NCI-H2107 treated with DMSO at 0.1 percent for 48 hours (cell line): ENCODE results near the gene AP2B1.
"Not testable (repeated sequence)": the region's sequence is repeated elsewhere in the genome, so short reads cannot be mapped to it uniquely, and the experiment has no call there.

Experiments
- DNase-seq: peaks from one replicate; lab custom pipeline; 2025; ENCODE audit not compliant: unreplicated experiment; lab: John Stamatoyannopoulos, UW

Gene AP2B1

DNA sequence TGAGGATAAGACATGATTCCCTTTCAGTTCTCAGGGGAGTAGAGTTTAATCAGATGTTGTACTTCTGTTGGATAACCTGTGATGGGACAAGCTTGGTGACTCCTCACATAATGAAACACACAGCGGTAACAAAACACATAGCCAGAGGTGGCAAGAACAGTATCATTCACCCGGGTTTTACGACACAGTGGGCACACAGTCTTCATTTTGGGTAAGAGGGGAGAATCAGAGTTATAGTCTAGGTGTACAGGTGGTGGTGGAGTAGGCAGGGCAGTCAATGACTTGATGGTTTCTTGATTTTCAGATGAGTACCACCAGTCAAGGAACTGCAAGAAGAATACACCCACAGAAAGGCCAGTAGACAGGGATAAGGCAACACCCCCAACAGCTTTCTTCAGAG, 11.4 kb upstream of the AP2B1 start:
- DNase-seq: no peak

DNA sequence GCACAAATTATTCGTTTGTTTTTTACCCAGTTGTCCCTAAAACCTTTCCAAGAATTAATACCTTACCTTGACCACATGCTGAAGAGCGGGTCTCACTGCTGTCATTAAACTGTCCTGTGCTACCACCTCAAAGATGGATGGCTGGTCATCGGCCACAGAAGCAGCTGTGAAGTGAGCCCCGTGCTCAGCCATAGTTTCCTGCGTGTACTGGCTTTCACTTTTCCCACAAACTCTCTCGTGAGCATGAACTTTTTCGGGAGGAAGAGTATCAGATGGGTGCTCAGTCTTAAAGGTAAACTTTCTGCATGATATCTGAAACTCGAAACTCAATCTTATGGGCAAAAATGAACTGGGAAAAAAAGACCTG, 9.3 kb upstream of the AP2B1 start:
- DNase-seq: no peak

DNA sequence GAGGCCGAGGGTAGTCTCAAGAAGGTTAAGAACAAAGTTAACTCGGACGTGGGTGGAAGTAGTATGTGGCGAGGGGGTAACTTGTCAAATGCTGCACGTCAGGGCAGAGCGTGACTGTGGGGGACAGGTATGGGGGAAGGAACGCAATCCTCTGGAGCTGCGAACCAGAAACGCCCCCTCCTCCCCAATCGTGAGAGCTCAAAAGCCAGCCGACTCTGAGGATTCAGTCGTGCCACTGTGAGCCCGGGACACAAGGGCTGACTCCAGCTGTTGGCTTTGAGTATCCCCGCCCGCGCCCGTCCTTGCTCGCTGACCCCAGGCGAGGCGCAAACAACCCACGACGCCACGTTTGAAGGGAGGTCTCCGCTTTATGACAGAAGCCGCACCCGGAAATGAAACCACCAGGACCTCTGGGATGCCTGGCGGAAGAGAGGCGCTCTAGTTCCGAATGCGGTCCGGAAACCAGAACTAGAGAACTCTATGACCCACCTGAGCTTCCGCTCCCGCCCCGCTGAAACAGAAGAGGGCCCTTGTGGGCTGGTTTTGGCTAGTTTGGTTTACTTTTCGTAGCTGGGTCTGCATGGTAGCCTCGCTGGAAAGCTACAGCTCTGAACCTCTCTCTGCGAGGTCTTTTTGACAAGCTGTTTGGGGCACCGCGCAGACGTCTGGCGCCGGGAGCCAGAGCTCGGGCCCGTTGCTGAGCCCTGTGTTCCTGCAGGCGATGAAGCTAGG, 8.8 kb upstream of the AP2B1 start, which contains the start of gene PEX12:
TSS of gene PEX12 (minus strand) at position 375 of the 732 bp plus-strand sequence. CDS start 550 bp downstream, outside the sequence.
- peak; percentile 87 for DNase-seq

DNA sequence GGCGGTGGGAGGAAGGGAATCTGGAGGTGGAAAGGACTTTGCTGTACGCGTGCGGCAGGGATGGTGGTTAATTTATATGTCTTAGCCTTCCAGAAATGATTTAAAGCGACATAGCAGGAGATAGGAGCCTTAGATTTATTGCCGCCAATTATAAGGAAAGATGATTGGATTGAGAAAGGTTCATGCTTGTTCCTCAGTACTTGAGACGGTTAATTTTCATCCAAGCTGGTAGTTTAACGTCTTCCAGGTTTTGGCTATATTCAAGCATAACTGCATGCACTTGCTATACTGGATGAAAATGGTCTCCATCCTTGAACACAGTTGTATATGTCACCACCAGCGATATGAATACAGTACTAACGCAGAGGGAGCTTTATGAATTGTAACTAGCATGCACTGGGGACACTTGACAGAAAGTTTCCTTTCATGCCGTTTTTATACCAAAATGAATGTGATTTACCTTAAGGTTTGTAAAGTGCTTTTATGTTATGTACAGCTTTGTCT, 8.1 kb upstream of the AP2B1 start:
- DNase-seq: no peak

DNA sequence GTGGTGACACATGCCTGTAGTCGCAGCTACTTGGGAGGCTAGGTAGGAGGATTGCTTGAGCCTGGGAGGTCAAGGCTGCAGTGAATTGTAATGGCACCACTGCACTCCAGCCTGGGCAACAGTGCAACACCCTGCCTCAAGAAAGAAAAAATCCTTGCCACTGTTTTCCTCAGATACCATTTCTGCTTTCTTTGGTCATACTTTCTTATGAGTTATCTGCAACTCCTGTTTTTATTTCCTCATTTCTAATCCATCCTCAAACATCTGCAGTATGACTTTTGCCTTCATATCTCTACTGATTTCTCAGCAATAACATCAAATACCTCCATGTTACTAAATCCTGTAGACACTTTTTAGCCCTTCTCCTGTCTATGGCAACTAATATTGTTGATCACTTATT, 3.1 kb upstream of the AP2B1 start:
- no peak for DNase-seq

DNA sequence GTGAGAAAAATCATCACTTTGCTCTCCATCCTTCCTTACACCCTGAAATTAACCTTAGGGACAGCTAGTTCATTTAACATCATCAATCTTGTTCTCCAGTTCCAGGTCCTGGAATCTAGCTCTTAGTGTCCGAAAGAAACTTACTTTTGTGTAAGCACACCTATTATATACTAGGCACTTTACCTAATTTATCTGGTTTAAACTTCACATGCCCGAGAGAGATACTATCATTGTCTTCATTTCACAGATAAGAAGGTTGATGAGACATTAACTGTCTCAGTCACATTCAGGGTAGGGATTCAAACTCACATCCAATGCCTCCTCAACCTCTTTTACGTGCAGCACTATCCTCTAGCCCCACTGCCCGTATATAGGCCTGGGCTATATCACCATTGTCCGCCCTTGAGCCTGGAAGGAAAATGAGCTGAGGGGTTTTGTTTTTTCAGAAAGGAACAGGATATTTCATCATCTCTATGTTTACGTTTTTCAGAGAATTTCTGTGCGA, 501 bp upstream of the AP2B1 start:
- no peak for DNase-seq

DNA sequence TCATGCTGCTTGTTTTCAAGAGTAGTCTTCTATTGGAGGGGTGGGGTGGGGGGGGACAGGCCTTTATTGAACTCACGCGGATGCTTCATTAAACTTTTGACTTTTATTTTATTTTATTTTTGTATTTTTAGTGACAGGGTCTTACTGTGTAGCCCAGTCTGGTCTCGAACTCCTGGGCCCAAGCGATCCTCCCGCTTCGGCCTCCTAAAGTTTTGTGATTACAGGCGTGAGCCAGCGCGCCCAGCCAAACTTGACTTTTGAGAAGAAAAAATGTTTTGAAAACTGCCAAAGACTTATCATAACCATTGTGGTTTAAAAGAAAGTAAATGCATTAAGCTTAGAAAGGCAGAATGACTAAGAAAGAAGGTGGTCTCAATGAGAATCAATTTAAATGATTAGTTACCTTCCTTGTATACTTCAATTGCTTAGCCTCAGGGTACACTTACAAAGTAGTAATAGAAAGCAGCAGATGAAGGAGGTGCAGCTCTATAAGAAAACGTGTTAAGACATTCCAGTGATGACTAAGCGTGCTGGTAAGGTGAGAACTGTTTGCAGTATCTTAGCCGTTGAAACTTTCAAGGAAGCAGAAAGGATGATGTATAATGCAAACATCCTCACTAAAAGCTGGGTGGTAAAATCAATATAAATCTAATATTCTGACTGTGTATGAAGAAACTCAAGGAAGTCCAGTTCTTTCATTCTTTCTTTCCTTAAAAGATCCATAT, 1.2 kb downstream of the AP2B1 start:
- no peak for DNase-seq

DNA sequence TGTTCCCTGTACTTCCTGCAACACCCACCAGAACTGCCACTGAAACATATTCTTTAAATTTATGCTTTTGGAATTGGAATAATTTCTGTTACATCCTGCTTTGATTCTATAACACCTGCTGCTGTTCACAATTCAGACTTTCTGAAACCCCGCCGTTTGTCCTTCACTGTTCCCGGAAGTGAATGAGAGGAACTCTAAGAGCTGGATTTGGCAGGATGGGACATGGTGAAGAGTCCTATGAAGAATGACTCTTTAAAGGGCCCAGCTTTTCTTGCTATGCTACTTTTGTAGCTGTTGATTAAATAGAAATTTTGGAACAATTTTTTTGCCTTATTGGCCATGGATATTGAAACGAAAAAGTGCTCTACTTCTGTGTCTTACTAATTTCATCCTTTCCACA, 8.9 kb downstream of the AP2B1 start:
- DNase-seq: no peak

DNA sequence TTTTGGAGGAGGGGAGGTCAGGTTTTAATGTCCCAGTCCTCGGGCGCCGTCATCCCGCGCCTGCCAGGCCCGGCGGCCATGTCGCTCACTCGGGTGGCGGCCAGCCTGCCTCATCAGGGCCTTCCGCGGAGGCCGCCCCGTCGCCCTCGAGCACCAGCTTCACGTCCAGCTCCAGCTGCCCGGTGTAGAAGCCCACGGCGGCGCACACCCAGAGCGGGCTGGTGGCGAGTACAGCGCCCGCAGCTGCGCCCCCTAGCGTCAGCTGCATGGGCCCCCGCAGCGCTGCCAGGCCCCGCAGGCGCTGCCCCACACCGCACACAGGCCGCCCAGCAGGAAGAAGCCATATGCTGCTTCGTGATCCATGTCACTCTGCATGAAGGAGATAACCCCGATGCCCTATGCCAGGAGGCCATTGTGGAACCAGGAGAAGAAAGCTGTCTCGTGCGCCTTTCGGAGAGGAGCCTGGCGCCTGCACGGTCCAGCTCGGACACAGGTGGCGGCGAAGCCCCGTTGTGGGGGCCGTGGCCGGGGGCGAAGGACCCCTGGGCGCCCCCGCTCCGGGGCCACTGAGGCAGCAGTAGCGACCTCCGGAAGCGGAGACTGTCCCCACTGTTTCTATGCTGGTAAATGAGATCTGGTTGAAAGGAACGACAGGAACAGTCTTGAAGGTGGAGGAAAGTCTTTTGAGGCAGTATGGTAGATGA, 9.6 kb downstream of the AP2B1 start:
- no peak for DNase-seq

DNA sequence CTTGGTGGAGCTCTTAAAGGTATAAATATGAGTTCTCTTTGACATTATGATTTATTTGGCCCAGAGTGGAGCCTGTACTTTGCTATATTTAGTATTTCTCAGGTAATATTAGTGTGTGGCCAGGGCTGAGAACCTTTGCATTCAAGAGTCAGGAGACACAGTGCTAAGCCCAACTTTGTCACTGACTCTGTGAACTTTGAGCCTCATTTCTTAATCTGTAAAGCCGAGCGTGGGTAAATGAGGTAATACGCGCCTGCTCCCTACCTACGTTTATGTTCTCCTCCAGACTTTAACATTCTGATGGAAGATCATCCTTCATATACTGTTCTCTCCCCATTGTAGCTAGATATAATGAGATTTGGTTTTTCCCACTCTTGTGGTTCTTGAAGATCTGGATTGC, 10.5 kb downstream of the AP2B1 start:
- DNase-seq: no peak

DNA sequence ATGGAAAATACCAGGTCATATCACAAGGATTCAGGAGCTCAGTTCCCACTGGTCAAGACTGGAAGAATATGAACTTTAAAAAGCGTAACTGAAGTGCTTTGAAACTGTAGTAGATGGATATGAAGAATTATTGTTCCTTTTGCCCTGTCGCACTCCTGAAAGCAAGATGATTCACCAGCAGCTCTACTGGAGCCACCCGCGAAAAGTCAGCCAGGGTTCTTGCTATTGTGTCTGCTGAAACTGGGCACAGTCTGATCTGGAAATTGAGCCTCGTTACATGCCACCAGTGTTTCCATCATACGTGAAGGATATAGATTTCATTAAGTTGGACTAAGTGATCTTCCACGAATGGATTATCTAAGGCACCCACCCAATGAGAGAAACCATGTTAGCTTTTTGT, 16.6 kb downstream of the AP2B1 start:
- DNase-seq: no peak

DNA sequence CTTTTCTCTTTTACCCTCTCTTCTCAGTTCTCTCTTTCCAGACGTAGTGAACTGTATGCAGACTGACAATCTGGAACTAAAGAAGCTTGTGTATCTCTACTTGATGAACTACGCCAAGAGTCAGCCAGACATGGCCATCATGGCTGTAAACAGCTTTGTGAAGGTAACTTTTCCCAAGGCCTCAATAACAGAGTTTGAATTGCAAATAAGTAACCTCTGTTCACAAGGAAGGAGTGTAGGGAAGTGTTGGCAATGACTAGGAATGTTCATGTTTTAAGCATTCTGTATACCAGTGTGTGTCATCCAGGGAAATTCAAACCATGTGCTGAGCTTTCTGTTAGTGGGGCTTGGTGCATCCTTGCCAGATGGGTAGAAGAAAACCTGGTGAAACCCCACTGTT, 18.6 kb downstream of the AP2B1 start:
- DNase-seq: no peak

DNA sequence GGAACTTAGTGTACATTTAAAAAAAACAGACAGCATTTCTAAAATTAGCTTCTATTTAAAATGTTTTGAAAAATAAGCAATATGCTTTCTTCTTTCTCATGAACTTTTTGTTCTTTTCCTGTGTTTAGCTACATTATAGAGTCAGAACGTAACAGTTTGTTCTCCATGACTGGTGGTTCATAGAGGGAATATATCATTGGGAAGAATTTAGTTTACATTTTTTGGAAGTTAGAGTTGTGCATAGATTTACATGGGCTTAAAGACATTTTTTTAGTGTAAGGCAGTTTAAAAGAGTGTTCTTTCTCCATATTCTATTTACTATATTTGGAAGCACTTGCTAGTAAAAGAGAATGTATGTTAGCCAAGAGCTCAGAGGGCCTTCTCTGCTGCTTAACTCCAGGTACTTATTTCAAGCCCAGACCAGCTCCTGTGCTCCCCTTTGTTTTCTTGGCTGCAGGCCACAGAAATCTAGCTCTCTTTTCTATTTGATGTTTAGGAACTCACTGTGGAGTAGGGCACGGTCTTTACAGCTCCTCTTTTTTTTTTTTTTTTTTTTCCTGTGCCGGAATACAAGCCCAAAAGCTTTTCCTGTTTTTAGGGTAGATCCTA, 20.2 kb downstream of the AP2B1 start:
- no peak for DNase-seq

DNA sequence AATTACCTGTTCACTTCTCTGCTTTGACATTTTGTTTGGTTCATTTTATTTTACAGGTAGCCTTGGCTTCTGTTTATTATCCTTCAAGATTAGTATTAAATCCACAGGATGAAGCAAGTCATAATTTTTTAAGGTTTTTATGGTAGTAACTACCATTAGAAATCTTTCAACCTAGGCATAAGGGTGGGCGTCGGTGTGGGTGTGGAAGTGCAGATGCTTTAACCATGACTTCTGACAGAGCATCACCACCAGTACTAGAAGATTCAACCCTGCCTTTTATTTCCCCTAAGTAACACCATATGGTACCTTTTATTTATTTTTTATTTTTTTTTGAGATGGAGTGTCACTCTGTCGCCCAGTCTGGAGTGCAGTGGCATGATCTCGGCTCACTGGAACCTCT, 22.7 kb downstream of the AP2B1 start:
- no peak for DNase-seq

DNA sequence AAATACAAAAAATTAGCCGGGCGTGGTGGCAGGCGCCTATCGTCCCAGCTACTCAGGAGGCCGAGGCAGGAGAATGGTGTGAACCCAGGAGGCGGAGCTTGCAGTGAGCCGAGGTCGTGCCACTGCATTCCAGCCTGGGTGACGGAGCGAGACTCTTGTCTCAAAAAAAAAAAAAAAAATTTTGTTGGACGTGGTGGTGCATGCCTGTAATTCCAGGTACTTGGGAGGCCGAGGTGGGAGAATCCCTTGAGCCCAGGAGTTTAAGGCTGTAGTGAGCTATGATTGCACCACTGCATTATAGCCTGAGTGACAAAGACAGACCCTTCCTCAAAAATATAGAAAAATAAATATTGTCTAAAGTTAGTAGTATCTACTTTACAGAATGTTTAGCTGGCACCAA, 23.6 kb downstream of the AP2B1 start:
- not testable (repeated sequence) for DNase-seq

DNA sequence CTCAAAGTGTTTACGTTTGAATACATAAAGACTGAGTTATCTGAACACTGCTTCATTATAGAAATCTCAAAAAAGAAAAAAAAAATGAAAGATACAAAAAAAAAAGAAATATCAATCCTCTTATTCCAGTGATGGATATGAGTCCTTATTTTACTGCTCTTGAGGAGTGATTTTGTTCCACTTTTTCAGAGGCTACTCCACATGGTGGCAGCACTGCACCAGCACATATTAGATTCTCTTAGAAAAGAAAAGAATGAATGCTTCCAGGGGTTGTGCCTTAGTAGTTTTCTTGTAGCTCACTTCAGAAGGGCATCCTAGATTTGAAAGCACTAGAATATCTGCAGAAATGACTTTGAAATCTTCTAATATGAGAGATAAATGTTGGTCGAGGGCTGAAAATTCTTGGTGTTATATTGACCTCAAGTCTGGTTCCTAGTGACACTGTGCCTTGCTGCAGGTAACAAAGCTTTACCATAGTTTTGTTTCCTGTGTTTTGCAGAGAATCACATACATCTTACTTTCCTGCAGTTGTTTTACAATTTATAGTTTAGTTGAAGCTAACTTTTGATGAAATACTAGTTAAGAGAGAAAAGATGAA, 25.9 kb downstream of the AP2B1 start:
- DNase-seq: no peak

DNA sequence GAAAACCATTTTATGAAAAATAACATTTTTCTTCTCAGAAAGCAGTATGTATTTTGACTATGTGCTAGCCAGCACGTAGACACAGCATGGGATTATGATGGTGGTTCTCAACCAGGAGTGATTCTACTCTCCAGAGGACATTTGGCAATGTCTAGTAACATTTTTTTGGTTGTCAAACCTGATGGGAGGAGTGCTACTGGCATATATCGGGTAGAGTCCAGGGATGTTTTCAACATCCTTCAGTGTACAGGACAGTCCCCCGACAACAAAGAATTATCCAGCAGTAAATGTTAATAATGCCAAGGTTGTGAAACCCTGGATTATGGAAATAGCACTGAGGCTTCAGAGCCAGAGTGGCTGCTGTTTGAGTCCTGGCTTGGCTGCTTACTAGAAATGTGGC, 27.7 kb downstream of the AP2B1 start:
- no peak for DNase-seq

DNA sequence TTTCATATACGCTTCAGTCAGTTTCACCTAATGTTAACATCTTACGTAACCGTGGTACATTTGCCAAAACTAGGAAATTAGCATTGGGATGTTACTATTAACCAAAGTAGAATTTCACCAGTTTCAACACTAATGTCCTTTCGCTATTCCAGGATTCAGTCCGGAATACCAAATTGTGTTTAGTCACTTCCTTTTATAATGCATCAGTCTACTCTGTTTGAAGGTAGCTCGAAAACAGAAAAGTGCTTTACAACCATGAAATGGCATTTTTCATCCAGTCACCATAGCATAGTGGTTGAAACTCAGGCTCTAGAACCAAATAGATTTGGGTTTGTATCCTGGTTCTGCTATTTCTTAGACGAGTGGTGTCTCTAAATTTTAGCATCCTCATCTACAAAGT, 29.4 kb downstream of the AP2B1 start:
- no peak for DNase-seq

DNA sequence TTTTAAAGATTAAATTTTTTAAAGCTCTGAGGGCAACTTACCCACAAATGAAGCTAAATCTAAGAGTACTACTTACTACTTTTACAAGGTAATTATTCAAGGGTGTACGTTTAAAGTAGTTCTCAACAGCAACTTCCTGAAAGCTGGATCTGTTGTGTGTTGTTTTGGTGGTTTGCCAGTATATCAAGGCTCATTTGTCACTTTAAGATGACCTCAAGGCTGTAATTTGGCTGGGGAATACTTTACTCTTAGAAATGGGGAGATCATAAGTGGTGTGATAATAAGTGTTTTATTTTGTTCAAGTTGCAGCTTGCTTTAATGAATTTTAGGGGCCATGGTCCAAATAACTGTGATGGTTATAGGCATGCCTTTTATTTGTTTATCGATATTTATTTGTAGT, 30.4 kb downstream of the AP2B1 start:
- peak; percentile 32 for DNase-seq

DNA sequence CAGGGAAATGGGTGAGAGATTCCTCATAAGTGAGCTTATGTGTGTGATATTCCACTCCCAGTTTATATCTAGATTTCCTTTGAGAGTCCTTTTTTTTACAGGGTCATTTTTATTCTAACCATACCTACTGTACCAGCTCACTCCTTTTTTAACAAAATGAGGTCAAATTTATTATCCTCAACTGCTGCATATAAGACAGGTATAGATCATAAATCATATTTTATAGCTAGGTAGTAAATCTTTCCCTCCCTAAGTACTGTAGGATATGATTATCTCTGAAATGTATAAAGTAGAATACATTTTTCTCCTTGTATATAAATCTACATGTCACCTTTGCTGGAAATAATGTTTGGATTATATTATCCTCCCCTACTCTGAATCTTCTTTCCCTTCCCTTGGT, 31.5 kb downstream of the AP2B1 start:
- DNase-seq: no peak

DNA sequence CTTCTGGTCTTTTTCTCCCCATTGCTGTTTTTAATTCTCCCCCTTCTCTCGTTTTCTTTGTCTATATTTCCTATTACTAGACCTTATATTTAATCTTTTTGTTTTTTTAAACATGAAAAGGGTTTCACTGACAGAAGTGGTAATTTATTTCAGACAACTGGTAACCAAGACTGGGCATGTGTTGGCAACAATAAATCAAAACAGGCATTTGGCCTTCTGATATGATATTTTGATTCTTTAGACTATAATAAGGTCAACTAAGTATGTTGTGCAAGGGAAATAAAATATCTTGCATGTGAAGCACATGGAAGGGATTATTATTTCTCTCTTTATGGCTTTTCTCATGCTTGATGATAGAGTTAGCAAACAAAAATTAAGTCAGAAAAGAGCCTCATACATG, 34.6 kb downstream of the AP2B1 start:
- DNase-seq: no peak
